Transverse colon (tissue), 4 donors: Measurements from ENCODE around the gene KRTAP12-3. TPM values are rescaled to one million over a fixed set of nuclear protein-coding genes. Genes with fewer than 3 reads are reported as not detected.
"Not testable (repeated sequence)": the region's sequence is repeated elsewhere in the genome, so short reads cannot be mapped to it uniquely, and the experiment has no call there.

Experiments used
- DNase-seq: peaks from one replicate; pipeline ENCODE4 v3.0.0-alpha.2; 2019
- H3K27ac ChIP-seq, 4 donors: fragments of 200-600 bp; sonication (generic); 2 replicates each; pipeline ENCODE4 v1.5.1; 2016 to 2018; ENCODE audit warnings: inconsistent platforms in 4 of 4
- H3K27me3 ChIP-seq: fragments of 200-600 bp; sonication (generic); 2 replicates; pipeline ENCODE4 v1.5.1; 2017; ENCODE audit warnings: inconsistent platforms
- H3K36me3 ChIP-seq, 4 donors: fragments of 200-600 bp; sonication (generic); 2 replicates each; pipeline ENCODE4 v1.5.1; 2017 to 2019; ENCODE audit warnings: inconsistent platforms in 4 of 4
- H3K4me1 ChIP-seq, 4 donors: fragments of 200-600 bp; sonication (generic); 2 replicates each; pipeline ENCODE4 v1.5.1; 2017 to 2020; ENCODE audit warnings: inconsistent platforms in 4 of 4
- H3K4me3 ChIP-seq, 4 donors: fragments of 200-600 bp; sonication (generic); 1 replicate in 1 of 4; 2 replicates in 3 of 4; pipeline versions ENCODE4 v1.5.1 to v1.6.1; 2017 to 2019; ENCODE audit warnings: inconsistent platforms in 4 of 4
- H3K9me3 ChIP-seq, 2 donors: fragments of 200-600 bp; sonication (generic); 2 replicates each; pipeline ENCODE4 v1.5.1; 2017 to 2019; ENCODE audit warnings: inconsistent platforms in 2 of 2
- CTCF ChIP-seq, 5 experiments: fragments of 200-600 bp in 3 of 5; fragments of 450-650 bp in 2 of 5; sonication (generic) in 3 of 5; IDR thresholded peaks; 1 replicate in 2 of 5; 2 replicates in 3 of 5; pipeline ENCODE4 v1.5.1; 2016 to 2017; ENCODE audit warnings: antibody characterized with exemption in 5 of 5, inconsistent platforms in 3 of 5, mild to moderate bottlenecking in 2 of 5, moderate library complexity in 1 of 5
- EP300 ChIP-seq: sonication (generic); formaldehyde crosslinking; IDR thresholded peaks from one replicate; pipeline ENCODE4 v1.6.1; 2017; ENCODE audit warnings: antibody characterized with exemption, low read depth
- POLR2A ChIP-seq: fragments of 450-650 bp; IDR thresholded peaks from one replicate; pipeline ENCODE4 v1.6.1; 2016; ENCODE audit warnings: antibody characterized with exemption, mild to moderate bottlenecking, moderate library complexity
- POLR2AphosphoS5 ChIP-seq, 3 donors: sonication (generic); formaldehyde crosslinking; IDR thresholded peaks; one replicate each; pipeline ENCODE4 v1.6.1; 2016; ENCODE audit warnings: antibody characterized with exemption in 3 of 3
- WGBS, 2 donors: methylation state at CpG; one replicate each; pipeline ENCODE4 v1.1.5; 2018; ENCODE audit warnings: low coverage in 1 of 2; 5-methylcytosine and 5-hydroxymethylcytosine counted together
- in situ Hi-C, 4 donors: fragments of 200-750 bp; cut with MboI; loops; one replicate each; pipeline versions ENCODE4 v1.15.0 to v1.15.1; 2017; ENCODE audit warnings: low sequenced_read_pairs in 3 of 4, low pct_ligation_motif_present in 1 of 4, low pct_unique_long_range_greater_than_20kb in 1 of 4
- intact Hi-C: fragments of 100-400 bp; cut with DNase I; formaldehyde crosslinking; loops from one replicate; pipeline ENCODE4 v1.15.1; 2023; ENCODE audit warnings: low total_unique reads
- total RNA-seq, 4 donors: library from RNA; depleted of rRNA; stranded (reverse); fragments of >200 nt; gene quantifications; one replicate each; pipeline ENCODE4 v1.1.0, GENCODE V29; 2016

KRTAP12-3 gene
- total RNA-seq, 4 donors from 2014 or later, result not detected

GRCh38 chr21:44625756-44626155 is 32.0 kb upstream of the KRTAP12-3 start:
- no peak for DNase-seq
- in situ Hi-C loops (no loop called here), intact Hi-C loops (no loop called here)
- Histone ChIP-seq H3K9me3 (peaks cover 9 to 20% of the 10 kb centered on the region in 2 donors), H3K4me3 (no peak overlapping the region), H3K27ac (no peak overlapping the region), H3K4me1 (no peaks in the 10 kb centered on the region), H3K27me3 (peaks cover 11% of the 10 kb centered on the region), H3K36me3 (no peaks in the 10 kb centered on the region)
- WGBS, 2 donors, result 82 to 85% methylated on average over 5 to 7 of the region's 7 CpGs
- no peak for TF ChIP-seq POLR2A
- TF ChIP-seq EP300, result no peak
- no peak for TF ChIP-seq POLR2AphosphoS5 (IDR thresholded peaks at IDR 0.05)
- no peak for TF ChIP-seq CTCF (IDR thresholded peaks at IDR 0.05)

GRCh38 chr21:44626262-44626661 is 31.5 kb upstream of the KRTAP12-3 start:
- intact Hi-C loops (no loop called here), in situ Hi-C loops (no loop called here)
- Histone ChIP-seq H3K4me1 (no peaks in the 10 kb centered on the region), H3K4me3 (no peak overlapping the region), H3K9me3 (peaks cover 9 to 22% of the 10 kb centered on the region in 2 donors), H3K27me3 (peaks cover 11% of the 10 kb centered on the region), H3K36me3 (no peaks in the 10 kb centered on the region), H3K27ac (no peak overlapping the region)
- WGBS, 2 donors, result 41 to 74% methylated on average over 2 to 10 of the region's 10 CpGs
- no peak for TF ChIP-seq CTCF (IDR thresholded peaks at IDR 0.05)
- no peak for TF ChIP-seq POLR2A
- no peak for TF ChIP-seq POLR2AphosphoS5 (IDR thresholded peaks at IDR 0.05)
- no peak for TF ChIP-seq EP300
- DNase-seq, result no peak

- intact Hi-C loops (no loop called here), in situ Hi-C loops (no loop called here)
- H3K4me1 ChIP-seq, result no peaks in the 10 kb centered on the region
- TF ChIP-seq EP300, result no peak
- TF ChIP-seq CTCF (IDR thresholded peaks at IDR 0.05), result no peak
- TF ChIP-seq POLR2AphosphoS5 (IDR thresholded peaks at IDR 0.05), result no peak
- TF ChIP-seq POLR2A, result no peak
- DNase-seq, result no peak
- no peak within 1 kb of the TSS for H3K27ac ChIP-seq
- H3K36me3 ChIP-seq, result no peaks in the 10 kb centered on the region
- H3K9me3 ChIP-seq, result peaks cover 9 to 27% of the 10 kb centered on the region in 2 donors
- H3K4me3 ChIP-seq, result no peak within 1 kb of the TSS
- WGBS, 2 donors, result 57% methylated on average over 7 of the region's 7 CpGs; no CpG with 5 or more reads in 1 of the 2 donors
- H3K27me3 ChIP-seq, result peaks cover 11% of the 10 kb centered on the region
Observed at GRCh38 chr21:44626673-44627143, 31.0 kb upstream of the KRTAP12-3 start, which contains the start of gene KRTAP10-9. Gene KRTAP10-9 (plus strand): TSS chr21:44627093. CDS start chr21:44627172, 79 bp downstream.

- in situ Hi-C loops, H3K4me1 ChIP-seq, H3K36me3 ChIP-seq, intact Hi-C loops, DNase-seq, H3K4me3 ChIP-seq, H3K27ac ChIP-seq: not testable (repeated sequence)
- Histone ChIP-seq H3K27me3 (peaks cover 11% of the 10 kb centered on the region), H3K9me3 (peaks cover 12 to 33% of the 10 kb centered on the region in 2 donors)
- 74% methylated on average over 17 of the region's 20 CpGs; no CpG with 5 or more reads in 1 of the 2 donors for WGBS, 2 donors
Observed at GRCh38 chr21:44627181-44627822, 30.4 kb upstream of the KRTAP12-3 start.

GRCh38 chr21:44627831-44628233 is 29.9 kb upstream of the KRTAP12-3 start:
- H3K4me1 ChIP-seq, in situ Hi-C loops, intact Hi-C loops, H3K36me3 ChIP-seq, DNase-seq, H3K27ac ChIP-seq, H3K4me3 ChIP-seq: not testable (repeated sequence)
- peaks cover 11% of the 10 kb centered on the region for H3K27me3 ChIP-seq
- WGBS, 2 donors, result 46% methylated on average over 13 of the region's 15 CpGs; no CpG with 5 or more reads in 1 of the 2 donors
- peaks cover 13 to 37% of the 10 kb centered on the region in 2 donors for H3K9me3 ChIP-seq
